GM19463 (cell line): ENCODE measurements around the gene SYNGR1.
A peak's percentile ranks its signal among the peaks of the same experiment; 100 is the strongest.
"Not testable (repeated sequence)": the region's sequence is repeated elsewhere in the genome, so short reads cannot be mapped to it uniquely, and the experiment has no call there.

Source experiments
- ATAC-seq: cut with Tn5 transposase; IDR thresholded peaks from one replicate; pipeline ENCODE4 v1.9.1; 2021; ENCODE audit warnings: mild to moderate bottlenecking, moderate library complexity; ENCODE audit not compliant: unreplicated experiment

SYNGR1 gene

GRCh38 chr22:39316440-39317083, 33.2 kb upstream of the SYNGR1 start:
- no peak for ATAC-seq

GRCh38 chr22:39317084-39317774, 32.6 kb upstream of the SYNGR1 start:
- no peak for ATAC-seq

- no peak for ATAC-seq
Observed at GRCh38 chr22:39317775-39318506, 31.9 kb upstream of the SYNGR1 start.

- no peak for ATAC-seq
Observed at GRCh38 chr22:39318507-39319283, 31.1 kb upstream of the SYNGR1 start.

GRCh38 chr22:39319284-39320022, 30.3 kb upstream of the SYNGR1 start, which contains the start of gene RPL3:
Gene RPL3 (minus strand): TSS chr22:39319623. CDS start chr22:39319597, 26 bp downstream.
- ATAC-seq, result peak; percentile 82

- not testable (repeated sequence) for ATAC-seq
Observed at GRCh38 chr22:39320616-39321029, 29.2 kb upstream of the SYNGR1 start.

- no peak for ATAC-seq
Observed at GRCh38 chr22:39325392-39325932, 24.3 kb upstream of the SYNGR1 start.

- no peak for ATAC-seq
Observed at GRCh38 chr22:39327995-39328754, 21.6 kb upstream of the SYNGR1 start.

GRCh38 chr22:39330553-39330952, 19.2 kb upstream of the SYNGR1 start:
- not testable (repeated sequence) for ATAC-seq

GRCh38 chr22:39332441-39333064, 17.2 kb upstream of the SYNGR1 start:
- peak; percentile 53 for ATAC-seq

GRCh38 chr22:39336411-39336810, 13.4 kb upstream of the SYNGR1 start:
- ATAC-seq, result no peak

GRCh38 chr22:39339775-39340174, 10.0 kb upstream of the SYNGR1 start:
- not testable (repeated sequence) for ATAC-seq

- ATAC-seq, result no peak
Observed at GRCh38 chr22:39341179-39341578, 8.6 kb upstream of the SYNGR1 start.

GRCh38 chr22:39343259-39344045, 6.3 kb upstream of the SYNGR1 start:
- no peak for ATAC-seq

GRCh38 chr22:39344046-39344390, 5.8 kb upstream of the SYNGR1 start:
- ATAC-seq, result no peak

GRCh38 chr22:39345231-39345630, 4.6 kb upstream of the SYNGR1 start:
- ATAC-seq, result no peak

GRCh38 chr22:39348909-39349505, 784 bp upstream of the SYNGR1 start:
- ATAC-seq, result no peak

- ATAC-seq, result no peak
Observed at GRCh38 chr22:39349506-39349966, 255 bp upstream of the SYNGR1 start.
